GM12874 (cell line): ENCODE measurements around the gene TSSK2.
A peak's percentile ranks its signal among the peaks of the same experiment; 100 is the strongest.

Experiments
- TF ChIP-seq, protein P1 (sequence below): IDR thresholded peaks from 2 replicates; pipeline ENCODE4 v1.5.1; 2011; ENCODE audit warnings: low read depth, mild to moderate bottlenecking, control low read depth, low read length, moderate library complexity; ENCODE audit not compliant: insufficient read depth

TSSK2 gene

DNA sequence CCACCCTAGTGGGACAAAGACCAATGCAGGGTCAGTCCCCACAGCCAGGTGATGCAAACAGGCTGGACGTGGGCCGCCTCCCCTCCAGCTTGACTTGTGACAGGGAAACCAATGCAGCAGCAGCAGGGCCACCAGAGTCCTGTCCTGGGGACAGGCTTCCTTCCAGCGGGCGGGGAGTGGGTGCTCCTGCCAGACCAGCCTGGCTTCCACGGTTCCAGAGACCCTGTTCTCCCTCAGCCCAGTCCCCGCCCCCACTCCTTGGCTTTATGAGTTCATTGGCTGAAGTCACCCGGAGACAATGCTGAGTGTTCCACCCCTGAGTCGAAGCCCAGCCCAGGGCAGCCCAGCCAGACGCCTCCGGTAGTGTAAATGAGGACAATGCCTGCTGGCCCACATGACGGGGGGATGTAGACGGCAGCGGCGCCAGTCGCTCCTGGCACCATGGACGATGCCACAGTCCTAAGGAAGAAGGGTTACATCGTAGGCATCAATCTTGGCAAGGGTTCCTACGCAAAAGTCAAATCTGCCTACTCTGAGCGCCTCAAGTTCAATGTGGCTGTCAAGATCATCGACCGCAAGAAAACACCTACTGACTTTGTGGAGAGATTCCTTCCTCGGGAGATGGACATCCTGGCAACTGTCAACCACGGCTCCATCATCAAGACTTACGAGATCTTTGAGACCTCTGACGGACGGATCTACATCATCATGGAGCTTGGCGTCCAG, at the start of gene TSSK2:
Gene TSSK2 (plus strand): TSS at position 350 of the 726 bp plus-strand sequence. CDS start 92 bp downstream, at position 442.
- TF ChIP-seq, protein P1, sequence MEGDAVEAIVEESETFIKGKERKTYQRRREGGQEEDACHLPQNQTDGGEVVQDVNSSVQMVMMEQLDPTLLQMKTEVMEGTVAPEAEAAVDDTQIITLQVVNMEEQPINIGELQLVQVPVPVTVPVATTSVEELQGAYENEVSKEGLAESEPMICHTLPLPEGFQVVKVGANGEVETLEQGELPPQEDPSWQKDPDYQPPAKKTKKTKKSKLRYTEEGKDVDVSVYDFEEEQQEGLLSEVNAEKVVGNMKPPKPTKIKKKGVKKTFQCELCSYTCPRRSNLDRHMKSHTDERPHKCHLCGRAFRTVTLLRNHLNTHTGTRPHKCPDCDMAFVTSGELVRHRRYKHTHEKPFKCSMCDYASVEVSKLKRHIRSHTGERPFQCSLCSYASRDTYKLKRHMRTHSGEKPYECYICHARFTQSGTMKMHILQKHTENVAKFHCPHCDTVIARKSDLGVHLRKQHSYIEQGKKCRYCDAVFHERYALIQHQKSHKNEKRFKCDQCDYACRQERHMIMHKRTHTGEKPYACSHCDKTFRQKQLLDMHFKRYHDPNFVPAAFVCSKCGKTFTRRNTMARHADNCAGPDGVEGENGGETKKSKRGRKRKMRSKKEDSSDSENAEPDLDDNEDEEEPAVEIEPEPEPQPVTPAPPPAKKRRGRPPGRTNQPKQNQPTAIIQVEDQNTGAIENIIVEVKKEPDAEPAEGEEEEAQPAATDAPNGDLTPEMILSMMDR = no peak

DNA sequence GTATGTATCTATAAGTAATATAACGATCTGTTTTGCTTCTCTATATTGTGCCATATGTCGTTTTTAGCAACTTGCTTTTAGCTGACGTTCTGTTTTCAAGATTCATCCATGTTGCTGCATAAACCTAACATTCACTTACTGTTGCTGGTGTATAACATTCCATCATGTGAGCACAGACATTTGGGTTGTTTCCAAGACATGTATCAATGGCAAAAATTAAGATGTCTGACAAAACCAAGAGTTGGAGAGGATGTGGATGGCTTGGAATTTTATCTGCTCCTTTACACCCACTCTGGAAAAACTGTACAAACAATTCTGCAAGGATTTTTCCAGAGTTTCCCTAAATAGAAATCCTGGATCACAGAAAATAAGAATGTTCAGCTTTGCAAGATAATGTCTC, 49.8 kb upstream of the TSSK2 start:
- TF ChIP-seq, protein P1 = no peak

DNA sequence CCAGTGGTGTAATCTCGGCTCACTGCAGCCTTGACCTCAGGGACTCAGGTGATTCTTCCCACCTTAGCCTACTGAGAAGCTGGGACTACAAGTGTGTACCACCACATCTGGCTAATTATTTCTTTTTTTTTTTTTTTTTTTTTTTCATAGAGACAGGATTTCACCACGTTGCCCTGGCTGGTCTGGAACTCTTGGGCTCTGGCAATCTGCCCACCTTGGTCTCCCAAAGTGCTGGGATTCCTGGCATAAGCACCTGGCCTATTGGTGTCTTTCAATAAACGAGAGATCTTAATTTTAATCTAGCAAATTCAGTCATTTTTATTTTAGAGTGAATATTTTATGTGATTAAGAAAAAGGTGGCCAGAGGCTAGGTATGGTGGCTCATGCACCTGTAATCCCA, 49.0 kb upstream of the TSSK2 start:
- TF ChIP-seq, protein P1 = no peak

DNA sequence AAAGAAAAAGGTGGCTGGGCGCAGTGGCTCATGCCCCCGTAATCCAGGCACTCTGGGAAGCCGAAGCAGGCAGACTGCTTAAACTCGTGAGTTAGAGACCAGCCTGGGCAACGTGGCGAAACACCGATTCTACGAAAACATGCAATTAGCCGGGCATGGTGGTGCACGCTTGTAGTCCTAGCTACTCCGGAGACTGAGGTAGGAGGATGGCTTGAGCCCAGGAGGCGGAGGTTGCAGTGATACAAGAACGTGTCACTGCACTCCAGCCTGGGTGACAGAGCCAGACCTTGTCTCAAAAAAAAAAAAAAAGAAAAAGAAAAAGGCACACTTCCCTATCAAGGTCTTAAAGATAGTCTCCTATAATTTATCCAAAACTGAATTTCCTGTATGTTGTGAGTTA, 48.3 kb upstream of the TSSK2 start:
- TF ChIP-seq, protein P1 = no peak

DNA sequence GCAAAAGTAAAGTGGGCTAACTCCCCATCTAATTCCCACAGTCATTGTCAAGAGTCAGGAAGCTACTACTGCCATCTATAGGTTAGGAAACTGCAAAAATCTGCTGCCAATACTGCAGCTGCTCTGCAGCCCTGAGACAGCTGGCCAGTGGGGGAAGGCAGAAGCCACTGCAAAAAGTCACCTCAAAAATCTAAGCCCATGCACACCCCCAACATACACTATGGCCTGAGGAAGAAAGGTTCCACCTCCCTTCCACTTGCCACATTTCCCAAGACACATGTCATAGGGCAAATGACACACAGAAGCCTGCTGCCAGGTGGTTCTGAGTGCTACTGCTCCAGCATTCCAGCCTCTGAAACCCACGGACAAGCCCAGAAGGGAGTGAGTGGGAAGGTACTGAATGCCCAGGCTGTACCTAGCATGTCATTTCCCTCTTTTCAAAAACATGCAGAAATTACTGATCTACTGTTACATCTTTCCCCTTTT, 45.8 kb upstream of the TSSK2 start:
- TF ChIP-seq, protein P1 = peak; percentile 48

DNA sequence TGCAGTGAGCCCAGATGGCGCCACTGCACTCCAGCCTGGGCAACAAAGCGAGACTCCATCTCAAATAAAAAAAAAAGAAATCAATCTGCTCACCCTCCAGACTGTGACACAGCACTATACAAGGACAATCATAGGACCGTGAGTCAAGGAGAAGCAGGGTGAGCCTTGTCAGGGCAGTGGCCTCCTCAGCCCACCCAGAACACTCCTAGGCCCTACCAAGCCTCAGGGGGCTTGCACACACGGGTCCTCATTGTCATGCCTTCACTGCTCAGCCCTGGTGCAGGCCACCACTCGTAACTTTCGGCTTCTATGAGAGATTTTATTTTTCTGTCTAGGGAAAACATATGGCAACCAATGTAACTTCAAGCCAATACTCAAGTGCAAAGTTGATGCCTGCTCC, 44.7 kb upstream of the TSSK2 start:
- TF ChIP-seq, protein P1 = no peak

DNA sequence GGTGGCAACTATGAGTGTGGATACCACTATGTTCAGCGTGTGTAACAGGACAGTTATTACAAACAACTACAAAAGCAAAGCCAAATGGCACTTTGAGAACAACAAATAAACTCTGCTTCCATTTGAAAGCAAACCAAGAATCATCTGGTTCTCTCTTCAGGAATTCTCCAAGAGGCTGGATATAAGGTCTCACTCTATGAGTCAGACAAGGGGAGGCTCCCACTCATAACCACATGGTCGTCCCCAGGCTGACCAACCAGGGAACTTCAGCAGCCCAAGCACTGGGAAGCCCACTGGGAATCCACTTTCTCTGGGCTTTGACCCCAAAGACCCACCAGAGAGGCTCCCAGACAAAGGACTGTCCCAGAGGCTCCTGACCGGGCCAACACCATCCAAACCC, 44.2 kb upstream of the TSSK2 start:
- TF ChIP-seq, protein P1 = no peak
